Neural cell (in vitro differentiated cells): ENCODE results near the gene MAS1. TPM values are rescaled to one million over a fixed set of nuclear protein-coding genes. Genes with fewer than 3 reads are reported as not detected.

Experiments used
- H2AFZ ChIP-seq: fragments of 200-600, 300-800 bp; sonication (generic), shearing (Covaris generic); 2 replicates; pipeline ENCODE4 v1.6.0; 2014; ENCODE audit warnings: low read depth, mild to moderate bottlenecking, antibody characterized with exemption, low read length, moderate library complexity
- H3F3A ChIP-seq: fragments of 200-600 bp; shearing (Covaris generic); 2 replicates; pipeline ENCODE4 v1.6.1; 2016; ENCODE audit warnings: mild to moderate bottlenecking, moderate library complexity, mixed read lengths, antibody characterized with exemption, low read length; ENCODE audit not compliant: insufficient read depth, poor library complexity, severe bottlenecking
- H3K27ac ChIP-seq: fragments of 200-600, 300-800 bp; sonication (generic), shearing (Covaris generic); 2 replicates; pipeline ENCODE4 v1.5.1; 2014; ENCODE audit warnings: mild to moderate bottlenecking, low read length, moderate library complexity
- H3K27me3 ChIP-seq: fragments of 300-800, 200-600 bp; sonication (generic), shearing (Covaris generic); 2 replicates; pipeline ENCODE4 v1.6.0; 2014; ENCODE audit warnings: mild to moderate bottlenecking, low read depth, low read length, moderate library complexity; ENCODE audit not compliant: insufficient read depth
- H3K36me3 ChIP-seq: fragments of 300-800, 200-600 bp; sonication (generic), shearing (Covaris generic); 2 replicates; pipeline ENCODE4 v1.5.1; 2014; ENCODE audit warnings: mild to moderate bottlenecking, antibody characterized with exemption, low read length, moderate library complexity; ENCODE audit not compliant: insufficient read depth
- H3K4me2 ChIP-seq: fragments of 300-800, 200-600 bp; sonication (generic), shearing (Covaris generic); 2 replicates; pipeline ENCODE4 v1.6.0; 2014; ENCODE audit warnings: mild to moderate bottlenecking, low read length
- H3K4me3 ChIP-seq: fragments of 300-800, 200-600 bp; sonication (generic), shearing (Covaris generic); 2 replicates; pipeline ENCODE4 v1.5.1; 2014; ENCODE audit warnings: mild to moderate bottlenecking, low read length, moderate library complexity
- H3K79me2 ChIP-seq: fragments of 200-600 bp; shearing (Covaris generic); replicated peaks from 2 replicates; pipeline ENCODE4 v1.6.0; 2014; ENCODE audit warnings: mild to moderate bottlenecking, low read length, moderate library complexity; ENCODE audit not compliant: insufficient read depth
- H3K9ac ChIP-seq: fragments of 300-800, 200-600 bp; sonication (generic), shearing (Covaris generic); 2 replicates; pipeline ENCODE4 v1.6.1; 2016; ENCODE audit warnings: mild to moderate bottlenecking, low read length, mixed read lengths
- H3K9me2 ChIP-seq: fragments of 200-600 bp; shearing (Covaris generic); 2 replicates; pipeline ENCODE4 v1.6.1; 2016; ENCODE audit warnings: mild to moderate bottlenecking, low read length, mixed read lengths; ENCODE audit not compliant: insufficient read depth
- H3K9me3 ChIP-seq: fragments of 200-600, 300-800 bp; sonication (generic), shearing (Covaris generic); 2 replicates; pipeline ENCODE4 v1.6.1; 2016; ENCODE audit warnings: mild to moderate bottlenecking, mixed run types, low read length, moderate library complexity, mixed read lengths
- H4K20me1 ChIP-seq: fragments of 200-600 bp; shearing (Covaris generic); 2 replicates; pipeline ENCODE4 v1.6.1; 2016; ENCODE audit warnings: mild to moderate bottlenecking, mixed run types; ENCODE audit not compliant: insufficient read depth
- EP300 ChIP-seq: fragments of 450-650 bp; conservative IDR thresholded peaks from 2 replicates; pipeline ENCODE4 v1.6.1; 2014; ENCODE audit warnings: antibody characterized with exemption, mild to moderate bottlenecking, moderate library complexity; ENCODE audit not compliant: poor library complexity, severe bottlenecking
- MXI1 ChIP-seq: fragments of 450-650 bp; conservative IDR thresholded peaks from 2 replicates; pipeline ENCODE4 v1.6.1; 2014; ENCODE audit warnings: antibody characterized with exemption, mild to moderate bottlenecking; ENCODE audit not compliant: poor library complexity, severe bottlenecking
- POLR2AphosphoS5 ChIP-seq: IDR thresholded peaks from 2 replicates; pipeline ENCODE4 v1.6.1; 2012
- RAD21 ChIP-seq: fragments of 450-650 bp; conservative IDR thresholded peaks from 2 replicates; pipeline ENCODE4 v1.6.1; 2014; ENCODE audit warnings: antibody characterized with exemption, mild to moderate bottlenecking, moderate library complexity
- SMC3 ChIP-seq: fragments of 450-650 bp; conservative IDR thresholded peaks from 2 replicates; pipeline ENCODE4 v1.6.1; 2014; ENCODE audit warnings: antibody characterized with exemption, mild to moderate bottlenecking, moderate library complexity; ENCODE audit not compliant: poor library complexity
- TAF1 ChIP-seq: IDR thresholded peaks from 2 replicates; pipeline ENCODE4 v1.6.1; 2012; ENCODE audit warnings: low read depth
- polyA plus RNA-seq: library from polyadenylated mRNA; depleted of rRNA; stranded (reverse); fragments of >200 nt; gene quantifications from 2 replicates; pipeline ENCODE4 v1.2.3, GENCODE V29; 2014
- TF ChIP-seq, protein P1 (sequence below): fragments of 450-650 bp; IDR thresholded peaks from 2 replicates; pipeline ENCODE4 v1.5.1; 2014; ENCODE audit warnings: antibody characterized with exemption, mild to moderate bottlenecking, moderate library complexity; ENCODE audit not compliant: poor library complexity, severe bottlenecking
- TF ChIP-seq, protein P2 (sequence below): IDR thresholded peaks from 2 replicates; pipeline ENCODE4 v1.6.1; 2012; ENCODE audit warnings: borderline replicate concordance

Gene MAS1
- polyA plus RNA-seq, 1 donor from 2014 or later, result not detected

DNA sequence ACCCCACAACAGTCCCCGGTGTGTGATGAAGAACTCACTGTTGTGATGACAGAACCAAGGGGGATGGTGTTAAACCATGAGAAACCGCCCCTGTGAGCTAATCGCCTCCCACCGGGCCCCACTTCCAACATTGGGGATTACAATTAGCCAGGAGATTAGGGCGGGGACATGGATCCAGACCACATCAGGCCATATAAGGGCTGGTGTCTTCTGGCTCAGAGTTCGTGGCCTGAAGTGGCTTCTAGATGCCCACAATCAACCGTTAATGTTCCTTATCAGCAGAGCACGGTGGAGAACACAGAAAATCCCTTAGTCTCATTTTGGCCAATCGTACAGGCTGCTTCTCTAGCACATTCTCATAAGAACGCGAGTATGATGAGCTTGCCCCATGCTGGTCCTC lies 10.9 kb upstream of the MAS1 start:
- Histone ChIP-seq H2AFZ (no peak overlapping the region), H3K36me3 (no peaks in the 10 kb centered on the region)
- TF ChIP-seq EP300, result no peak
- TF ChIP-seq TAF1, result no peak
- TF ChIP-seq, protein P1, sequence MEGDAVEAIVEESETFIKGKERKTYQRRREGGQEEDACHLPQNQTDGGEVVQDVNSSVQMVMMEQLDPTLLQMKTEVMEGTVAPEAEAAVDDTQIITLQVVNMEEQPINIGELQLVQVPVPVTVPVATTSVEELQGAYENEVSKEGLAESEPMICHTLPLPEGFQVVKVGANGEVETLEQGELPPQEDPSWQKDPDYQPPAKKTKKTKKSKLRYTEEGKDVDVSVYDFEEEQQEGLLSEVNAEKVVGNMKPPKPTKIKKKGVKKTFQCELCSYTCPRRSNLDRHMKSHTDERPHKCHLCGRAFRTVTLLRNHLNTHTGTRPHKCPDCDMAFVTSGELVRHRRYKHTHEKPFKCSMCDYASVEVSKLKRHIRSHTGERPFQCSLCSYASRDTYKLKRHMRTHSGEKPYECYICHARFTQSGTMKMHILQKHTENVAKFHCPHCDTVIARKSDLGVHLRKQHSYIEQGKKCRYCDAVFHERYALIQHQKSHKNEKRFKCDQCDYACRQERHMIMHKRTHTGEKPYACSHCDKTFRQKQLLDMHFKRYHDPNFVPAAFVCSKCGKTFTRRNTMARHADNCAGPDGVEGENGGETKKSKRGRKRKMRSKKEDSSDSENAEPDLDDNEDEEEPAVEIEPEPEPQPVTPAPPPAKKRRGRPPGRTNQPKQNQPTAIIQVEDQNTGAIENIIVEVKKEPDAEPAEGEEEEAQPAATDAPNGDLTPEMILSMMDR, result no peak

DNA sequence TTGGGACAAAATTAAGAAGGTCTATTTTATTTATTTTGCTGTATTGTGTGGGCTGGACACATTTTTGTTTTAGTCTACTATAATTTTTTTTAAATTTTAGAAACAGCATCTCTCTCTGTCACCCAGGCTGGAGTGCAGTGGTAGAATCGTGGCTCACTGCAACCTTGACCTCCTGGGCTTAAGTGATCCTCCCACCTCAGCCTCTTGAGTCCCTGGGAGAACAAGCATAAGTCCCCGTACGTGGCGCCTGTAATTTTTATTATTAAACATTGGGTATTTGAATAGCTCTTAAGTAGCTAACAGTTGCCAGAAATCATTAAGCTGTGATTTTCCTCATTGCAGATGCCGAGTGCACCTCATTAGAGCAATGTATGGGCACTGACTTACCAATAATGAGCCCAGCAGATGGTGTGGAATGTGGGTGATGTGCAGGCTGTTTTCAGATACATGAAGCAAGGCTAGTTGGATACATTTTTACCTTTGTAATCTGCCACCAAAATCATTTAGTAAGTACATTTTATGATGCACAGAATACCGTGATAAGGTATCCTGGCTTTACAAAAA lies 10.3 kb upstream of the MAS1 start:
- TF ChIP-seq, protein P1, result no peak
- TF ChIP-seq SMC3 (no peak), RAD21 (no peak), POLR2AphosphoS5 (no peak), EP300 (no peak), MXI1 (no peak)
- TF ChIP-seq, protein P2, sequence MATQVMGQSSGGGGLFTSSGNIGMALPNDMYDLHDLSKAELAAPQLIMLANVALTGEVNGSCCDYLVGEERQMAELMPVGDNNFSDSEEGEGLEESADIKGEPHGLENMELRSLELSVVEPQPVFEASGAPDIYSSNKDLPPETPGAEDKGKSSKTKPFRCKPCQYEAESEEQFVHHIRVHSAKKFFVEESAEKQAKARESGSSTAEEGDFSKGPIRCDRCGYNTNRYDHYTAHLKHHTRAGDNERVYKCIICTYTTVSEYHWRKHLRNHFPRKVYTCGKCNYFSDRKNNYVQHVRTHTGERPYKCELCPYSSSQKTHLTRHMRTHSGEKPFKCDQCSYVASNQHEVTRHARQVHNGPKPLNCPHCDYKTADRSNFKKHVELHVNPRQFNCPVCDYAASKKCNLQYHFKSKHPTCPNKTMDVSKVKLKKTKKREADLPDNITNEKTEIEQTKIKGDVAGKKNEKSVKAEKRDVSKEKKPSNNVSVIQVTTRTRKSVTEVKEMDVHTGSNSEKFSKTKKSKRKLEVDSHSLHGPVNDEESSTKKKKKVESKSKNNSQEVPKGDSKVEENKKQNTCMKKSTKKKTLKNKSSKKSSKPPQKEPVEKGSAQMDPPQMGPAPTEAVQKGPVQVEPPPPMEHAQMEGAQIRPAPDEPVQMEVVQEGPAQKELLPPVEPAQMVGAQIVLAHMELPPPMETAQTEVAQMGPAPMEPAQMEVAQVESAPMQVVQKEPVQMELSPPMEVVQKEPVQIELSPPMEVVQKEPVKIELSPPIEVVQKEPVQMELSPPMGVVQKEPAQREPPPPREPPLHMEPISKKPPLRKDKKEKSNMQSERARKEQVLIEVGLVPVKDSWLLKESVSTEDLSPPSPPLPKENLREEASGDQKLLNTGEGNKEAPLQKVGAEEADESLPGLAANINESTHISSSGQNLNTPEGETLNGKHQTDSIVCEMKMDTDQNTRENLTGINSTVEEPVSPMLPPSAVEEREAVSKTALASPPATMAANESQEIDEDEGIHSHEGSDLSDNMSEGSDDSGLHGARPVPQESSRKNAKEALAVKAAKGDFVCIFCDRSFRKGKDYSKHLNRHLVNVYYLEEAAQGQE, result no peak
- no peaks in the 10 kb centered on the region for H3K9me2 ChIP-seq
- no peak overlapping the region for H2AFZ ChIP-seq
- no peak overlapping the region for H3K4me3 ChIP-seq
- H3K27me3 ChIP-seq, result no peaks in the 10 kb centered on the region
- no peaks in the 10 kb centered on the region for H3F3A ChIP-seq
- no peak overlapping the region for H3K9ac ChIP-seq
- no peaks in the 10 kb centered on the region for H3K36me3 ChIP-seq
- no peak overlapping the region for H3K27ac ChIP-seq
- no peaks in the 10 kb centered on the region for H3K9me3 ChIP-seq
- H4K20me1 ChIP-seq, result no peaks in the 10 kb centered on the region
- no peaks in the 10 kb centered on the region for H3K79me2 ChIP-seq
- H3K4me2 ChIP-seq, result no peak overlapping the region

More for the DNA sequence above, 10.9 kb upstream of the MAS1 start:
- Histone ChIP-seq H3K4me2 (no peak overlapping the region), H3F3A (no peaks in the 10 kb centered on the region), H3K27me3 (no peaks in the 10 kb centered on the region), H3K9me3 (no peaks in the 10 kb centered on the region), H3K27ac (no peak overlapping the region), H3K9ac (no peak overlapping the region), H4K20me1 (no peaks in the 10 kb centered on the region), H3K79me2 (no peaks in the 10 kb centered on the region), H3K4me3 (no peak overlapping the region), H3K9me2 (no peaks in the 10 kb centered on the region)
